NCI-H2196 treated with DMSO at 0.1 percent for 48 hours (cell line): ENCODE results near the gene INMT.

Source experiments
- DNase-seq: peaks from one replicate; lab custom pipeline; 2025; ENCODE audit not compliant: unreplicated experiment; lab: John Stamatoyannopoulos, UW

Gene INMT

GRCh38 chr7:30750683-30751650, 968 bp upstream of the INMT start:
- DNase-seq = no peak

DNA sequence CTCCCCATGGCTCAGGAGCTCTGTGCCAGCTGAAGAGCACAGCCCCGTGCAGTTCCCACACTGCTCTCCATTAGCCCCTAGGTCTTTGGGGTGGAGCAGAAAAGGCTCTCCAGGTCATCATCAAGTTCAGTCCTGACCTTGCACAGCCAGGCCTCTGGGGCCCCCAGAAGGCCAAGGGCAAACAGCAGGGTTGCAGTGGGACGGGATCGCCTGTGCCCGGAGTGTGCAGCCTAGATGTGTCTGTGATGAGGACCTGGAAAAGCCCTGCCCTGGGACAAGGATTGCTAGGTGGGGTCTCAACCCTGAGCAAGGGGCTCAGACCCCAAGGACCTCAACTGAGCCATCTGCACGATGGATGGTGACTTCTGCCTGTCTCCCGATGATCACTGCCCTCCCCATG, 549 bp downstream of the INMT start:
- no peak for DNase-seq

GRCh38 chr7:30752979-30753378, 1.0 kb downstream of the INMT start:
- no peak for DNase-seq

DNA sequence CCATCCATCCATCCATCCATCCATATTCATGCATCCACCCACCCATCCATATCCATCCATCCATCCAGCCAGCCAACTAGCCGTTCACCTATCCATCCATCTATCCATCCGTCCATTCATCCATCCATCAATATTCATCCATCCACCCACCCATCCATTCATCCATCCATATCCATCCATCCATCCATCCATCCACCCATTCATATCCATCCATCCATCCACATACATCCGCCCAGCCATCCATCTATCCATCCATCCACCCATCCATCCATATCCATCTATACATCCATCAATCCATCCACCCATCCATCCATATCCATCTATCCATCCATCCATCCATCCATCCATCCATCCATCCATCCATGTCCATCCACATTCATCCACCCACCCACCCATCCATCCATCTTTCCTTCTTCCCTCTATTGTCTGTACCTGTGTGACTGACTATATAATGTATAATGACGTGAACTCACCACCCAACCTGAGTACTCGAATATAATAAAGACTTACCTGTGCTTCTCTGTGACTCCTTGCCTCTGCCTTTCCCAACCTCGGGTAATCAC, 2.5 kb downstream of the INMT start:
- no peak for DNase-seq

GRCh38 chr7:30755384-30756154, 3.6 kb downstream of the INMT start:
- DNase-seq = no peak

- DNase-seq = no peak
Observed at GRCh38 chr7:30757342-30757692, 5.4 kb downstream of the INMT start.

DNA sequence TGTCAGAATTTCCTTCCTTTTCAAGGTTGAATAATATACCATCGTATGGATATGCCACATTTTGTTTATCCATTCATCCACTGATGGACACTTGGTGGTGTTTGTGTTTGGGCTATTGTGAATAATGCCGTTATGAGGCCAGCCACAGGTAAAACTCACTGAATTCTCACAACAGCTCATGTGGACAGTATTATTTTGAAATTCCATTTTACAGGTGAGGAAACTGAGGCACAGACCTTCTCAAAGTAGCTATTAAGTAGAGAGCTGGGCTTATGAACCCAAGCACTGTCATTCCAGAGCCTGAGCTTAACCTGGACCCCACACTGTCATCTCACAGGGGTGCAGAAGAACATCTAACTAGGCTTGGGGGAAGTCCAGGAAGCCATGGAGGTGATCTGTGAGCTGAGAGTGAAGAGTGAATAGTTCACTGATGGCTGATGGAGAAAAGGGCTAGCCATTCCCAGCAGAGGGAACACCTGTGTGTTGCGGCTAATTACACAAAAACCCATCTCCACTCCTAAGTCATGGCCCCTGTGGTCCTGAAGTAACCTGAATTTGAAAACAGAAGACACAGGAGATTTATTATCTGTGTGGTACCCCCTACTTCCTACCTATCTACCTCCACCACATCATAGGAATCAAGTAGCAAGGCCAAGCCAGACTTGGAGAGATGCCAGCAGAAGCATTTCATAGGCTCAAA, 8.7 kb downstream of the INMT start:
- DNase-seq = no peak

- DNase-seq = no peak
Observed at GRCh38 chr7:30761214-30762156, 9.6 kb downstream of the INMT start.

DNA sequence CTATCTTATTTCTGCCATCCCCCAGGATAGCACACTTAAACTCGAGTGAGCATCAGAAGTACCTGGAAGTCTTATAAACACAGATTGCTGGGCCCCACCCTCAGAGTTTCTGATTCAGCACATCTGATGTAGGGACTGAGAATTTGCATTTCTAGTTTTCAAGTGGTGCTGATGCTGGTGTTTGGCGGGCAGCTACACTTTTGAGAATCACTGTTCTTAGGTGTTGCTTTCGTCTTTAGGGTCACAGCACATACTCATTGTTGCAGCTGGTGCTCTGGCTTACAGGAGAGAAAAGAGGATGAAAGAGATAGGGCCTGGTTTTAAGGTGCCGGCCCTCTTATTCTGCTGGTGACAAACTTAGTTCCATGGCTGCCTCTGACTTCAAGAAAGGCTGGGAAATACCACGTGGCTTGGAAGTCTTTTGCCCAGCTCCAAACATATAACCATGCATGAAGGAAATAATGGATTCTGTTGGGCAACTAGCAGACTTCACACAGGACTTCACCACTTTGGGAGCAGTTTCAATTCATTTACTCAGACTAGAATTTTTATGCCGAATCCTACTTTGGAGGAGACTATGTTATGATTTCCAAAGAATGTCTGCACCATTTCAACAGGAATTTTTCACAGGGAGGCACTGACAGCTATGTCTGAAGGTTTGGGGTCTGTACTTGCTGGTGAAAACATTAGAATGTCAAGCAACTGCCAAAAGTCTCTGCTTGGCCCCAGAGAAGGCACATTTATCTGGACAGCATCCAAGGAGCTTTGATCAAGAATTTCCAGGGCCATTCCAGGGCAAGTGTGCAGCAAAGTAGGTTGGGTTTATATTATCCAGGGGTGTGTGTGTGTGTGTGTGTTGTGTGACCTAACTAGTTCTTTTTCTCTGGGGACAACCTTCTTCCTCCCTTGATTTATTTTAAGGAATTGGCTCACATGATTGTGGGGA, 12.4 kb downstream of the INMT start:
- no peak for DNase-seq

GRCh38 chr7:30765408-30765807, 13.5 kb downstream of the INMT start:
- DNase-seq = no peak

- no peak for DNase-seq
Observed at GRCh38 chr7:30770845-30771173, 18.9 kb downstream of the INMT start.

- peak; percentile 46 for DNase-seq
Observed at GRCh38 chr7:30771174-30771879, 19.4 kb downstream of the INMT start, which contains the start of gene MINDY4. Gene MINDY4, plus strand, starts transcription at chr7:30771417. Its CDS starts 77 bp downstream, at chr7:30771494.

- no peak for DNase-seq
Observed at GRCh38 chr7:30771880-30772425, 20.0 kb downstream of the INMT start.

DNA sequence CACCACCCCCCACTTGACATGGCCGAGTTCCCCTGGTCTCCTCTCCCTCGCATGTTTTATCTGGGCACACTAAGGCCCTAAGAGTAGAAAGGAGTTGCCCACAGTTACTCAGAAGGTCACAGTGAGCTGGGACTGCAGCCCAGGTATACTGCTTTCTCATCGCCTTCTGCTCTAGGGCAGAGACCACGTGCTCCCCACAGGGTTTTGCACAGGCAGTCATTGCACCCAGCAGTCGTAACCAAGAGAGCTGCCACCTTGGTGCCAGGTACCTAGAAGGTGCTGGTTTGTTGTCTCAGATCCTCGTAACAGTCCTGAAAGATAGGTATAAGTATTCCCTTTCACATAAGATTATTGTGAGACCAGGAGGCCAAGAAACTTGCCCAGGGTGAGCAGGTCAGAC, 21.0 kb downstream of the INMT start:
- no peak for DNase-seq

GRCh38 chr7:30775992-30776391, 24.1 kb downstream of the INMT start:
- no peak for DNase-seq

GRCh38 chr7:30776971-30777370, 25.0 kb downstream of the INMT start:
- no peak for DNase-seq

GRCh38 chr7:30778255-30779025, 26.5 kb downstream of the INMT start:
- no peak for DNase-seq
